Amniotic stem cell (primary cell): ENCODE results near the gene RPP25L.

Experiments used
- DNase-seq: peaks from one replicate; lab custom pipeline; 2025; lab: John Stamatoyannopoulos, UW

Gene RPP25L

GRCh38 chr9:34611251-34611810 lies 566 bp downstream of the RPP25L start:
- no peak for DNase-seq

- no peak for DNase-seq
Measured at GRCh38 chr9:34610434-34611206, 1.3 kb downstream of the RPP25L start.

- no peak for DNase-seq
Measured at GRCh38 chr9:34607331-34607730, 4.6 kb downstream of the RPP25L start.

- DNase-seq, result no peak
Measured at GRCh38 chr9:34606905-34607304, 5.0 kb downstream of the RPP25L start.

DNA sequence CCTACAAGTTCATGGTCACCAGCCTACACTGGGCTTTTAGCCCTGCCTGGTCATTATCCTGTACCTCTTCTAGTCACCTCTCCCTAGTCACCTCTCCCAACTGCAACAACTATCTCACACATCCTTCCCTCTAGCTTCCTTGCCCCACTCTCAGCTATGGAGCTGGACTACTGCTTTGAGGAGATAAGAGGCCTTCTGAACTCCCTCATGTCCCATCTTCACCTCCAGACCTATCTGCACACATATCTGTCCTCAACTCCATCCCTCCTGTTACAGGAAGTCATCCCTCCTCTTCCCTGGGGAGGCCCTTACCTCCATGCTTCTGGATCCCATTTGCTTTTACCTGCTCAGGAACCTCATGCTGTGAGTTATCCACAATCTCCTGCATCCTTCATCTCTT lies 5.7 kb downstream of the RPP25L start:
- DNase-seq, result no peak

DNA sequence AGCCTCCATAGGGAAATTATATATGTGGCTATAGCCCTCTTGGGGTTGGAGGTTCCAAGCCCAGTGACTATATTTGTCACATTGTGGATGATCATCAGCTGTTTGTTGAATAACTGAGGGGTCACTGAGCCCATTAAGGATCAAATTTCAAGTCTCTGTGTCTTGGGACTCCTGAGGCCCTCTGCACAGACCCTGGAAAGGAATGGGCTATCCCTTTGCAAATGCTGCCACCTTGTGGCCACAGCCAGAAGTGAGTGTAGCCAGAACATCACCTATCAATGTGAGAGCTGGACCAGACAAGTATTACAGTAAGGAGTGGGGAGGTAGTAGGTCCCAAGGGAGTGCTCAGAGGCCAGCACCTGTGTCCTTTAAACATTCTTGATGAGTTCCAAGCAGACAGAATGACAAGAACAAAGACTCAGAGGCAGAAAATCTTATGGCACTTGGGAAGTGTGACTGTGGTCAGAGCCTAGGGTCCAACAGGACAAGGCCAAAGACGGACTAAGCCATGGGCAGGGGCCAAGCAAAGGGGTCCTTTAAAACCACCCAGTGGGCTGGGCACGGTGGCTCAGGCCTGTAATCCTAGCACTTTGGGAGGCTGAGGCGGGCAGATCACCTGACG lies 8.2 kb downstream of the RPP25L start:
- peak; percentile 68 for DNase-seq

- no peak for DNase-seq
Measured at GRCh38 chr9:34601937-34602573, 9.8 kb downstream of the RPP25L start.

DNA sequence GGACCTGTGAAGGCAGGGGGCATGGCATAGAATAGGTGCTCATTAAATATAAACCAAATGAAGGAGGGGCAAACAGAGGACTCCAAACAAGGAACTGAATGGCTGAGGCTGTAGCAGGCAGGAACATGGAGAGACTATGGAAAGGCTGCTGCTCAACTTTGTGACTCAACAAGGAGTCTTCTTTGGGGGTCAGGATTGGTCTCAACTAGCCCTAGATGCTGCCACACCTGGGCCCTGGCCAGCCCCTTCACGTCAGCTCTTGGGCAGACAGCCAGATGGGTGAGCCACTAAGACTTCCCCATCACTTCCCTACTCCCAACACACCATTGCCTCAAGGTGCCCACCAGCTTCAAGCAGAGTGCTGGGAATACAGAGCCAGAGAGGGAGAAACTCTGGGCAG lies 11.0 kb downstream of the RPP25L start:
- DNase-seq, result no peak

- no peak for DNase-seq
Measured at GRCh38 chr9:34599546-34599945, 12.4 kb downstream of the RPP25L start.

- no peak for DNase-seq
Measured at GRCh38 chr9:34594177-34594576, 17.7 kb downstream of the RPP25L start.

DNA sequence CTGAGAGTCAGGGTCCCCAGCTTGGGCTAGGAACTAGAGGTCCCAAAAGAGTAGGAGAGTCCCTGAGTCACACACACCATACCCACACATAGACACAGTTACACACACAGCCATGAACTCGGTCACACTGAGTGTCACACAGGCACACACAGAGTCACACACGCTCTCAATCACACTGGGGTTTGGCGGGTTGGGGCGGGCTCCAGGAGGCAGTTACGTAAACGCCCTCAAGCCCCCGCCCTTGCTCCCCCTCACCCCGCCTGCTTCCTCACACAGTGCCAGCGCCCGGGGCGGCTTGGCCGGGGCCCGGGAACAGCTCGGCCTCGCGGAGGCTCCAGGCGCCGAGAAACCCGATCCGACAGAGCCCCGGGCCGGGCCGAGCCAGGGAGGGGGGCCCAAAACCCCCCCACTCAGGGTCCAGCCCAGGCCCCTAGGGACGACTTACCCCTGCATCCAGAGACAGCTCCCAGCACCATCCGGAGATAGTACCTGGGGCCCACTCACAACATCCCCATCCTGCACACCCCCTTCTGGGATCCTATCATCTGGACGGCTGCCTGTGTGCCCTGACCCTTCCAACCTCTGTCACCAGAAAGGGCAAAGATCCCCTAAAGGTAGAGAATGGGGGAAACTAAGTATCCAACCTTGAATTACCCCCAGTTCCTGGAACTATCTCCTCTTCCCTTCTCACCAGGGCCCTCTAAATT lies 18.8 kb downstream of the RPP25L start:
- no peak for DNase-seq

DNA sequence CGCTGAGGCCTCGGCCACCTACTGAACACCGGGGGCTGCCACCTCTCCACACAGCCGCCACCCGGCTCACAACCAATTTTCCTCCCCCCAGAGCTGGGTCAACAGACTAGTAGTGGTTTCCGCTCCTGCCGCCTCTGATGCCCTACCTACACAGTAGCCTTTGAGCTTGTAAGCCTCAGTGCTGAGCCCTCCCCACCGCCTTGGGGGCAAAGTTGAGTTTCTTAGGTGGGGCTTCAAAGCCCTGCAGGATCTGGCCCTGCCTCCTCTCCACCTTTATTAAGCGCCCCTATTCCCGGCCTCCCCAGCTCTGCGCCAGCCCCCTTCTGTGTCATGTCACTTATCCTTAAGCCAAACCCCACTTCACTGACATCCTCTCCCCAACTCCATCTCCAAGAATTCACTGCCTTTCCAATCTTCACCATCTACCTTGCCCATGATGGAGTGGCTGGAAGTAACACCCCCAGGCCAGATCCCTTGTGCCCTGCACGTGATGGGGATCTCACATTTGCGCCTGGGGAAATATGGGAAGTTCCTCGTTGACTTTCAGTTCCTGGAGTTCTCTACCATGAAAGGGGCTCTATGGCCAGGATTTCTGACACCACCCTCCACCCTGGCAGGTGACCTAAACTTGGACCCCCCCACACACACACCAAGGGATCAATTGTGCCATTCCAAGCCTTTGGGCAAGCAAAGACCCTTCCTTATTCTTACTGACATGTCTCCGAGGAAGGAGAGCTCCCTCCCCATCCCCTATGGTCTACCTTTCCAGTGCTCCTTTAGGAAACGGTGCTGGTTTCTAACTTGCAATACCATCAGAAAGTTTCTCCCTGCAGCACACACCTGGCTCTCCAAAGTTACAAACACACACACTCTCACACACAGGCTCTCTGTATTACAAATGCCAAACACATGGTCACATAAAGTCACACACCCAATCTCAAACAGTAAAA lies 19.7 kb downstream of the RPP25L start:
- DNase-seq, result no peak

DNA sequence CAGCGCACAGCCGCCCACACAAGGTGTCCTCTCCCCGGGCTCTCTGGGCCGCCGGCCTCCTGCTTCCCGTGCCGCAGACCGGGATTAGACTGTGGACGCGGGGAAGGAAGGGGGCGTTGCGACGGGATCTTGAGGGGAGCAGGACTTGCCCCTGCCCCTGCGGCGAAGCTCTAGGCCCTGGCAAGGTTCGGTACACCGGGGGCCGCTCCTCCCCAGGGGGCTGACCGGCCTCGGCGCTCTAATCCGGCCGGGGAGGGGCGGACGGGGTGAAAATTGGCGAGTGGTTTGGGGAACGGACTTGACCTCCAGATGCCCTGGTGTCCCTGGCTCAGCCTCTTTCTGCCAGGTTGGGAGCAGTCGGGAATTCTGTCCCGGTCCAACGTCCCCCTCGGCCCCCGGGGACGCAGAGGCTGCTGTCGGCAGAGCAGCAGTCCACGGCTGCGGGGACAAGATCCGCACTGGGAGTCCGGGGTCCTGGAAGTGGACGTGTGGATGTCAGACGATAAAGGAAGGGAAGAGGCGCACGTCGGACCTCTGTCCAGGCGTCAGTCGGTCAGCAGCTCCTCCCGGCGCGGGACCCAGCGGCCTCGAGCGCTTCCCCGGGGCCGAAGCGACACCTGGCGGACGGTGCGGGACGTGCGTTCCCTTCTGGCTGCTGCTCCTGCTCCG lies 20.5 kb downstream of the RPP25L start:
- peak; percentile 20 for DNase-seq

GRCh38 chr9:34590381-34591247 lies 21.3 kb downstream of the RPP25L start:
- no peak for DNase-seq

- DNase-seq, result no peak
Measured at GRCh38 chr9:34589636-34590380, 22.1 kb downstream of the RPP25L start, which contains the start of gene CNTFR. TSS of gene CNTFR (minus strand) at chr9:34589724. CDS start at chr9:34568981, 20,743 bp downstream.

DNA sequence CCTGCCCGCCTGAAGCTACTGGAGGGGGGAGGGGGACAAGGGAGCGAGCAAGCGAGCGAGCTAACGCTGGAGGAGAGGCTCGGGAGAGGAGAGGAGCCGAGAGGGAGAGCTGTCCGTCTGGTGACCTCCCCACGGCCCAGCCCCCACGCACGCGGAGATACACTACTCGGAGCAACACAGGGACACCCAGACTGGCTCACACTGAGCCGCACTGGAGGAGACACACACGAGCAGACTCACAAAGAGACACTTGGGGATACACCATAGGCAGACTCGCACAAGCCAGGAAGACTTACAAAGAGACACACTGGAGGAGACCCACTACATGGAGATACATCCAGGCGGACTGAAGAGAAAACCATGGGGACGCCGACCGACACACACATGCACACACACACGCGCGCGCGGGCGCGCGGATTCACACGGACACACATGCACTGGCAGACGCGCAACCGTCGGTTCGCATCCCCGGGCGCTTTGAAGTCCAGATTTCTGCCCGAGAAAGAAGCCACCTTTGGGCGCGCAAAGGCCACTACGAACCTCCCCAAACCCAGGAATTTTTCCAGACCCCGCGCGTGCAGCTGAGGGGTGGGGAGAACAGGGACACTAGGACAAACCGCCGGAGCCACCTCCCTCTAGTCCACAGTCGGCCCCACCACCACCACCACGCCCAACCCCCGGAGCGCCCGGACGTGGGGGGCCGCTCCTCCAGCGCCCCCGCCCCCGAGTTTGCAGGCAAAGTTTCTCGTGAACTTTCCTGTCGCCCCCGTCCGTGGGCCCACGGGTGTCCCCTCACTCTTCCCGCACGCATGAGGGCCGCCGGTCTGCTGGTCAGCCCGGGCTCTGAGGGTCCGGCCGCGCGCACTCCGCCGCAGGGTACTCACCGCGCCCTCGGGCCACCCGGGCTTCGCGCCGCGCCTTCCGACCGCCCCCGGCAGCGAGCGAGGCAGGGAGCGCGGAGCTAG lies 22.9 kb downstream of the RPP25L start:
- DNase-seq, result no peak

DNA sequence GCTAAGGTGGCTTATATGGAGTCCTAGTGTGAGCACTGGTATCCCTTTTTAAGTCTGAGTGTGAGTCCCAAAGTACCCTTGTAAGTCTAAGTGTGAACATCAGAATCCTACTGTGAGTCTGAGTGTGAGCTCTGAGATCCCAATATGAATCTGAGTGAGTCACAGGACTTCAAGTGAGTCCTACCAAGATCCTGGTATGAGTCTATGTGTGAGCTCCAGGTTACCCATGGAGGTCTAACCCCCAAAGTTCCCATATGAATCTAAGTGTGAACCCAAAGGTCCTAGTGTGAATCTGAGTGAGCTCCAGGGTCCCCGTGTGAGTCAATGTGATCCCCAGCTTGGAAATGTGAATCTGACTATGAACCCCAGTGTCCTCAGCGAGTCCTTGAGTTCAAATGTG lies 24.6 kb downstream of the RPP25L start:
- no peak for DNase-seq
